Dendritic cell treated with granulocyte-macrophage colony-stimulating factor and Interleukin-4, amounts not matched to agents 40 ng/mL and 50 ng/mL, for 4 days (primary cell): Measurements from ENCODE around the gene RIMBP2.

ENCODE experiments used
- H3K27ac Mint-ChIP-seq: one replicate; pipeline ENCODE4 v1.8.0; 2022; ENCODE audit warnings: mild to moderate bottlenecking, mixed read lengths
- H3K27me3 Mint-ChIP-seq: one replicate; pipeline ENCODE4 v1.8.0; 2022; ENCODE audit warnings: mild to moderate bottlenecking, mixed read lengths
- H3K36me3 Mint-ChIP-seq: one replicate; pipeline ENCODE4 v1.8.0; 2022; ENCODE audit warnings: low read depth, mixed read lengths
- H3K4me1 Mint-ChIP-seq: one replicate; pipeline ENCODE4 v1.8.0; 2022; ENCODE audit warnings: low read depth, mixed read lengths
- H3K4me3 Mint-ChIP-seq: one replicate; pipeline ENCODE4 v1.8.0; 2022; ENCODE audit warnings: mild to moderate bottlenecking, moderate library complexity, mixed read lengths
- H3K9me3 Mint-ChIP-seq: one replicate; pipeline ENCODE4 v1.8.0; 2022; ENCODE audit warnings: mixed read lengths
- intact Hi-C: fragments of 100-400 bp; cut with micrococcal nuclease; formaldehyde crosslinking; loops from one replicate; pipeline ENCODE4 v1.15.0; 2022

The RIMBP2 gene

DNA sequence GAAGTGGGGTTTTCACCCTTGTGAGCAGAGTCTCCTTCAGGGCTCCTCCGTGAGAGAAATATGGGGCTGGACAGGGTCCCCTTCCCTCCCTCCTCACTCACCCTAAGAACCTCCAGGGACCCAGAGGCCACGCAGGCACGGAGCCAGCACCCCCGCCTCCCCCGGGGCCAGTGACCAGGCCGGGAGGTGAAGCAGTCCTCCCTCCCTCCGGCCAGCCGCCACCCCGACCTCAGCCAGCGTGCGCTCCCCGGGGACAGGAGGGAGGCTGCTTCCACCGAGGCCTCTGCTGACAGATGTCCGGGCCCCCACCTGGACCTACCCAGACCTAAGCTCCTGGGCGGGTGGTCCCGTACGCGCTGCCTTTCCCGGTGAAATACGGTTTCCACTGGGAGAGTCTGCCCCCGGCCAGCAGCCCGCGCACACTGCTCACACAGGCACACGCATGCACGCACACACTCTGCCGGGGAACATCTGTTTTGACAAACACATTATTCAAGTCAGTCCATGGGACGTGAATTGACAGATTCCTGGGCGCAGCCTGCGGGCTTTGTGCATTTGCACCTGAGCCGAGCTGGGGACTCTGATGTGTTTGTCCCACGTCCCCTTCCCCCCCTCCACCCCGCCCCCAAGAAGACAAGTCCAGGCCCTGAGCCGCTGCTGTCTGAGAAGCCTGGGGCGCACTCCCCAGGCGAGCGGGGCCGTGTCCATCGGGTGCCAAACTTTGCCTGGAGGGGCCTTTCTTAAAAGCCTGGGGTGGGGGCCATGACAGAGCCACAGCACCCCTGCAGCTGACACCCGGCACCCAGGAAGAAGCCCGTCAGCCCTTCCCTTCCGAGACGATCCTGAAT lies 725 bp downstream of the RIMBP2 start:
- Mint-ChIP-seq H3K27me3 (peaks cover 62% of the 10 kb centered on the region), H3K4me1 (no peaks in the 10 kb centered on the region), H3K27ac (no peak overlapping the region), H3K4me3 (no peak overlapping the region), H3K36me3 (no peaks in the 10 kb centered on the region), H3K9me3 (no peaks in the 10 kb centered on the region)
- intact Hi-C loops, result no loop called here

- Mint-ChIP-seq H3K27me3 (peaks cover 62% of the 10 kb centered on the region), H3K4me1 (no peaks in the 10 kb centered on the region), H3K9me3 (no peaks in the 10 kb centered on the region), H3K27ac (no peak overlapping the region), H3K36me3 (no peaks in the 10 kb centered on the region), H3K4me3 (no peak overlapping the region)
- intact Hi-C loops, result no loop called here
Observed at GRCh38 chr12:130714591-130715149, 1.4 kb downstream of the RIMBP2 start.

- H3K27me3 Mint-ChIP-seq, result peaks cover 62% of the 10 kb centered on the region
- no peak overlapping the region for H3K4me3 Mint-ChIP-seq
- no peaks in the 10 kb centered on the region for H3K36me3 Mint-ChIP-seq
- H3K9me3 Mint-ChIP-seq, result no peaks in the 10 kb centered on the region
- no peak overlapping the region for H3K27ac Mint-ChIP-seq
- no peaks in the 10 kb centered on the region for H3K4me1 Mint-ChIP-seq
- intact Hi-C loops, result no loop called here
Observed at GRCh38 chr12:130714091-130714590, 2.0 kb downstream of the RIMBP2 start.

- no peak overlapping the region for H3K27ac Mint-ChIP-seq
- peaks cover 59% of the 10 kb centered on the region for H3K27me3 Mint-ChIP-seq
- intact Hi-C loops, result no loop called here
- no peaks in the 10 kb centered on the region for H3K36me3 Mint-ChIP-seq
- no peaks in the 10 kb centered on the region for H3K4me1 Mint-ChIP-seq
- no peaks in the 10 kb centered on the region for H3K9me3 Mint-ChIP-seq
- no peak overlapping the region for H3K4me3 Mint-ChIP-seq
Observed at GRCh38 chr12:130713581-130713991, 2.5 kb downstream of the RIMBP2 start.

DNA sequence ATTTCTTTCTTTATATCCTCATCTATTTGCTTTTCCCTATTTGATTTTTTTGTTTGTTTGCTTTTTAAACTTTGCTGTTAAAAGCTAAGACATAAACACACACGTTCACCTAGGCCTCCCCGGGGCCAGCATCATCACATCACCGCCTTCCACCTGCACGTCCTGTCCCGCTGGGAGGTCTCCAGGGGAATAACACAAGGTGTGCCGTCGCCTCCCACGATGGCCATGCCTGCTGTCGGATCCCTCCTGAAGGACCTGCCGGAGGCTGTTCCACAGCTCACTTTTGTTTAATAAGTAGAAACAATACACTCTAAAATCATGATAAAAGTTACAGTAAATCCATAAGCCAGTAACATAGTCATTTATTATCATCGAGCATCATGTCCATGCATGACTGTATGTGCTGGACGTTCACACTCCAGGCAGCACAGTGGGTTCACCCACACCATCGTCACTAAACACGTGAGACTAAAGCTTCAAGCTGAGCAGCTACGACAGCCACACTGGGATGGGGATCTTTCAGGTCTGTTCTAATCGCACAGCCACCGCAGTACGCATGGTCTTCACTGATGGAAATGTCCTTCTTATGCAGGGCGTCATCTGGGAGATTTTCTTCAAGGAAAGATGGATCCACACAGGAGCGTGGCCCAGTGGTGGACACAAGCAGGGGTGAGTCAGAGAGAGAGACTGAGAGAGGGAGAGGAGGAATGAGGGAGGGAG lies 3.6 kb downstream of the RIMBP2 start:
- no peak overlapping the region for H3K4me3 Mint-ChIP-seq

DNA sequence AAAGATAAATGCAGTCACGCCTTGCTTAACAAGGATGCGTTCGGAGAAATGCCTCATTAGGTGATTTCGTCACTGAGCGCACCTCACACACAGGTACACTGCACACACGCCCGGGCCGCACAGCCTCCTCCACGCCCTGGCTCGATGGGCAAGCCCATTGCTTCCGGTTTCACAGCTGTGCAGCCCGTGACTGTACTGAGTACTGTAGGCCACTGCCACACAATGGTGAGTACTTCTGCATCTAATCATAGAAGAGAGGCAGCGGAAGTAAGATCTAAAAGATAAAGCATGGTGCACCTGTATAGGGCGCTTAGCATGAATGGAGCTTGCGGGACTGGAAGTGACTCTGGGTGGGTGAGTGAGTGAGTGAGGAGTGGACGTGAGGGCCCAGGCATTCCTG lies 4.3 kb downstream of the RIMBP2 start:
- H3K4me3 Mint-ChIP-seq, result no peak overlapping the region
- H3K9me3 Mint-ChIP-seq, result no peaks in the 10 kb centered on the region
- H3K4me1 Mint-ChIP-seq, result no peaks in the 10 kb centered on the region
- intact Hi-C loops, result no loop called here
- H3K27ac Mint-ChIP-seq, result no peak overlapping the region
- H3K36me3 Mint-ChIP-seq, result no peaks in the 10 kb centered on the region
- peaks cover 44% of the 10 kb centered on the region for H3K27me3 Mint-ChIP-seq

More for the DNA sequence above, 3.6 kb downstream of the RIMBP2 start:
- H3K9me3 Mint-ChIP-seq, result no peaks in the 10 kb centered on the region
- H3K27ac Mint-ChIP-seq, result no peak overlapping the region
- H3K36me3 Mint-ChIP-seq, result no peaks in the 10 kb centered on the region
- H3K27me3 Mint-ChIP-seq, result peaks cover 51% of the 10 kb centered on the region
- H3K4me1 Mint-ChIP-seq, result no peaks in the 10 kb centered on the region
- intact Hi-C loops, result no loop called here

DNA sequence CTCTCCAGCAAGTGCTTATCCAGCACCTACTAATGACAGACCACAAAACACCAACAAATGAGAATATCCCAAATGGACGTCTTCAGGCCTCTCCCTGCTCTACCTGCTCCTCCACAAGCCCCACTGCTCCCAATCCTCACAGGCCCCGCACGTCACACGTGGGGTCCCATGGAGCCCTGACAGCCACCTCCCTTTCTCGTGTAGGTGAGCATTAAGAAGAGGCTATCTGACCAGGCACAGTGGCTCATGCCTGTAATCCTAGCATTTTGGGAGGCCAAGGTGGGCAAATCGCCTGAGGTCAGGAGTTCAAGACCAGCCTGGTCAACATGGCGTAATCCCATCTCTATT lies 5.4 kb downstream of the RIMBP2 start:
- H3K9me3 Mint-ChIP-seq, result no peaks in the 10 kb centered on the region
- no peak overlapping the region for H3K27ac Mint-ChIP-seq
- no peaks in the 10 kb centered on the region for H3K4me1 Mint-ChIP-seq
- intact Hi-C loops, result no loop called here
- H3K4me3 Mint-ChIP-seq, result no peak overlapping the region
- H3K27me3 Mint-ChIP-seq, result peaks cover 33% of the 10 kb centered on the region
- no peaks in the 10 kb centered on the region for H3K36me3 Mint-ChIP-seq

- Mint-ChIP-seq H3K27me3 (peaks cover 28% of the 10 kb centered on the region), H3K4me1 (no peaks in the 10 kb centered on the region), H3K4me3 (no peak overlapping the region), H3K27ac (no peak overlapping the region), H3K9me3 (no peaks in the 10 kb centered on the region), H3K36me3 (no peaks in the 10 kb centered on the region)
- intact Hi-C loops, result no loop called here
Observed at GRCh38 chr12:130709971-130710732, 5.9 kb downstream of the RIMBP2 start.

DNA sequence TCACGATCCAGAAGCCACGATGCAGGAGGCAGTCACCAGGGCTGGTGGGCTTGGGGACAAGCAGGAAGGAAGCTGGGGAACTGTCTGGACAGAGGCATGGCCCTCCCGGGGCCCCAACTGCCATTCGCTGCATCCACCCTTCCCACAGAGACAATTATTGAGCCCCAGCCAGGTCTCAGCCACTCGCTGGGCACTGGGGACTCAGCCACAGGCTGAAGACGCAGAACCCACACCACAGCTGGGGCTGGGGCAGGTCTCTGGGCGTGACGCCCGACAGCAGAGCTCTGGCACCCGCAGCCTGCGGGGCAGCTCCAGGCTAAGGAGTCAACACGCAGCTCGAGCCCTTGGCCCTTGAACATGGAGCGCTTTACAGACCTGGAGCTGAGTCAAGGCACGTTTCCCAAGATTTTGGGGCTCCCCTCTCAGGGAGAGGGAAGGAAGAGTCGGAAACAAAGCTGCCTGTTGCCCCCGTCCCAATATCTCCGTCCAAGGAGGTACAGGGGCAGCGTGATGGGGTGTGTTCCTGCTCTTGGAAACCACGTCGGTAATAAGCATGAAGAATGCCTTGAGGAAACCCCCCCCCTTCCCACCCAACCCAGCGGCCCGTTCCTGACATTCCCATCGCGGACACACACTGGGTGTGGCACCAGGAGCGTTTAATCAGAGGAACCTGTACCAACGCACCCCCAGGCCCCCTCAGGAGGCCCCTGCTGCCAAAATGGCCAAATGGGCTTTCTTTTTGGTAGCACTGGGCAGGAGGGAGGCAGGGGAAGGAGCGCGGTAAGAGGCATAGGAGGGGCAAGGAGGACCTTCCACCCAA lies 6.7 kb downstream of the RIMBP2 start:
- Mint-ChIP-seq H3K4me3 (no peak overlapping the region), H3K27ac (no peak overlapping the region), H3K9me3 (no peaks in the 10 kb centered on the region), H3K4me1 (no peaks in the 10 kb centered on the region), H3K27me3 (peaks cover 20% of the 10 kb centered on the region), H3K36me3 (no peaks in the 10 kb centered on the region)
- intact Hi-C loops, result no loop called here

DNA sequence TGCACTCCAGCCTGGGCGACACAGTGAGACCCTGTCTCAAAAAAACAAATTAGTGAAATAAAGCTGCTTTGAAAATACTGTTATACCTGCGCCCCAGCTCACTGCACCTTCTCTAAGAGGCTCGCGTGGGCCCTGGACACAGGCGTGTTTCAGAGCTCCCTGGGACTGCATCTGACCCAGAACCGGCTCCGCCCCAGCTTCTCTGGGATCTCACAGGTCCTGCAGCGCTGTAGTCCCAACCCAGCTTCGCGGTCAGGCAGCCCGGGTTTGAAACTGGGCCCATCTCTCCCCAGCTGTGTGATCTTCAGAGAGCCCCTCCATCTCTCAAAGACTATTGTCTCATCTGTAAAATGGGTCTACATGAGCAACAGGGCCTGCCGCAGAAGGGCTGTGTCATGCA lies 7.5 kb downstream of the RIMBP2 start:
- intact Hi-C loops, result no loop called here
- Mint-ChIP-seq H3K4me1 (no peaks in the 10 kb centered on the region), H3K27ac (no peak overlapping the region), H3K27me3 (peaks cover 13% of the 10 kb centered on the region), H3K36me3 (no peaks in the 10 kb centered on the region), H3K9me3 (no peaks in the 10 kb centered on the region), H3K4me3 (no peak overlapping the region)

GRCh38 chr12:130707571-130707891 lies 8.6 kb downstream of the RIMBP2 start:
- intact Hi-C loops, result no loop called here
- Mint-ChIP-seq H3K27me3 (peaks cover 5% of the 10 kb centered on the region), H3K27ac (no peak overlapping the region), H3K4me3 (no peak overlapping the region), H3K9me3 (no peaks in the 10 kb centered on the region), H3K36me3 (no peaks in the 10 kb centered on the region), H3K4me1 (no peaks in the 10 kb centered on the region)

DNA sequence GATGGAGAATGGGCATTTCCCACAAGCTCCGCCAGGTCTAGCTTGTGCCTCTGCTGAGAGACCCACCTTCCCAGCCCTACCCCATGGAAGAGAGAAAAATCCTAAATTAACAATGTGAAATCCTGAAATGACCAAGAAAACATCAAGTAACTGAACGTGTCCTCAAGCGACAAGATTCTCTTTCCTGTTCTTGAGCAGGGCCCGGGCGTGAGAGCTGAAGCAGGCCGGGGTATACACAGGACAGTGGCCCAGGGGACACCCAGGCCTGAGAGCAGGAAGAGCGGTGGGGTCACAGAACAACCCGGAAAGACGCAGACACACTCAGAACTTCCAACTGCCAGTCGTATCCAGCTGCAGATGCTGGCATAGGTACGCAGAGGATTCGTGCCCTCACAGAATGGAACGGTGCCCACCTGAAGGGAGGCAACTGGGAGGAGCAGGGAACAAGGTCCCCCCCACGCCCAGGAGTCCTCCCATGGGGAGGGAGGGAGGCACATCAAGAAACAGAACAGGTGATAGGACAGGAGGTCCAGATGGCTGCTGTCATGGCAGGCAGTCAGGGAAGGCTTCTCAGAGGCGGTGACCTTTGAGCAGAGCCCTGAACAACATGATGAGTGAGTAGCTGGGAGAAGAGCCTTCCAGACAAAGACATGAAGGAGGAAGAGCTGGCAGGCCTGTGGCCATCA lies 9.1 kb downstream of the RIMBP2 start:
- H3K27ac Mint-ChIP-seq, result no peak overlapping the region
- H3K36me3 Mint-ChIP-seq, result no peaks in the 10 kb centered on the region
- peaks cover 2% of the 10 kb centered on the region for H3K27me3 Mint-ChIP-seq
- no peaks in the 10 kb centered on the region for H3K9me3 Mint-ChIP-seq
- H3K4me1 Mint-ChIP-seq, result no peaks in the 10 kb centered on the region
- no peak overlapping the region for H3K4me3 Mint-ChIP-seq
- intact Hi-C loops, result no loop called here

DNA sequence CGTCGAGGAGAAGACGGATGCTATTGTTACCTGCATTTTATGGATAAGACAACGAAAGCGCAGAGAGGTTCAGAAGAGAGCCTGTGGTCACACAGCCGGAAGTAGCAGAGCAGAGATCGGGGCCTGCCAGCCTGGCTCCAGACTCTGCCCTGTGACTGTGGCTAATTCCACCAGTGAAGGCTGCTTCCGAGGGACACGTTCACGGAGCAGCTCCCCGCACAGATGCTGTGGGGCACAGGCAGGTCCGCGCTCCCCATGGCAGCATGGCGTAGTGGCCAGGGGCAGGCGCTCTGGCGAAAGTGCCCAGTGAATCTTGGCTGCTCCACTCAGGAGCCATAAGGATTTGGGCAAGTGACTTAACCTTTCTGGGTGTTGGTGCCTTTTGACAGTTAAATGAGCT lies 9.8 kb downstream of the RIMBP2 start:
- no peak overlapping the region for H3K27ac Mint-ChIP-seq
- no peaks in the 10 kb centered on the region for H3K4me1 Mint-ChIP-seq
- intact Hi-C loops, result no loop called here
- H3K36me3 Mint-ChIP-seq, result no peaks in the 10 kb centered on the region
- H3K27me3 Mint-ChIP-seq, result no peaks in the 10 kb centered on the region
- H3K4me3 Mint-ChIP-seq, result no peak overlapping the region
- no peaks in the 10 kb centered on the region for H3K9me3 Mint-ChIP-seq
